ENCODE data around the gene CCDC191. TPM values are rescaled to one million over a fixed set of nuclear protein-coding genes. Genes with fewer than 3 reads are reported as not detected.

CCDC191 gene
- total and polyA plus RNA-seq, 12 donors = 0.60 to 13.1 (median 4.6) TPM

DNA sequence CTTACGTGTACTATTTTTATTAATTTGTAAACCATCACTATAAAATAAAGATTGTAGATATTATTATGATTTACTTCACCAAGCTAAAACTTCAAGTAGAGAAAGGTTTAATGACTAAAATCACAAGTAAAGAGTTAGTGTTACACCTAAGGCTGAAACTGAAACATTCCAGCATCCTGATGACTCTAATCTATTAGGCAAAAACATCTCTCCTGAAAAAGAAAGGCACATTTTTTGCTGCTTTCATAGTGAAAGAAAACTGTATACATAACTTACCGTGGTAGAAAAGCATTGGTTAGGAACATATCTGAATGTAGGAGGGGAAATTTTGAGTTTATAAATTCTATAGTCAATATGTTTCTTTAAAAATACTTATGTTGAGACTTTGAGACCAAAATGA is 35.4 kb downstream of the CCDC191 start:
- DNase-seq = no peak
- Histone ChIP-seq H3K4me1 (replicated peaks in 1 of 2) (no peaks in the 10 kb centered on the region), H3K27me3 (no peaks in the 10 kb centered on the region), H3K36me3 (replicated peaks in 1 of 2) (no peaks in the 10 kb centered on the region), H3K9me3 (replicated peaks in 1 of 3) (no peaks in the 10 kb centered on the region), H3K27ac (no peak overlapping the region), H3K4me3 (no peak overlapping the region)
- intact Hi-C loops (cut with DNase I) = no loop called here
- 91 to 97% (median 94%) methylated on average over 2 of the region's 2 CpGs for WGBS, 4 donors
- TF ChIP-seq CTCF (IDR thresholded peaks at IDR 0.05) = no peak
- TF ChIP-seq POLR2A (IDR thresholded peaks at IDR 0.05) = no peak

- intact Hi-C loops (cut with DNase I) = no loop called here
- Histone ChIP-seq H3K9me3 (replicated peaks in 1 of 3) (no peaks in the 10 kb centered on the region), H3K27ac (no peak overlapping the region), H3K27me3 (no peaks in the 10 kb centered on the region), H3K4me1 (replicated peaks in 1 of 2) (no peaks in the 10 kb centered on the region), H3K4me3 (no peak overlapping the region), H3K36me3 (replicated peaks in 1 of 2) (no peaks in the 10 kb centered on the region)
- TF ChIP-seq POLR2A (IDR thresholded peaks at IDR 0.05) (no peak), CTCF (IDR thresholded peaks at IDR 0.05) (no peak)
- no peak for DNase-seq
- 84 to 97% (median 93%) methylated on average over 2 of the region's 2 CpGs for WGBS, 4 donors
Measured at GRCh38 chr3:114019486-114019885, 36.8 kb downstream of the CCDC191 start.

GRCh38 chr3:114014211-114014610 is 42.1 kb downstream of the CCDC191 start:
- no peaks in the 10 kb centered on the region for H3K4me1 ChIP-seq (replicated peaks in 1 of 2)
- no peak for DNase-seq
- H3K27me3 ChIP-seq = no peaks in the 10 kb centered on the region
- intact Hi-C loops (cut with DNase I) = no loop called here
- peaks cover 0 to 4% (median 0%) of the 10 kb centered on the region in 3 donors for H3K9me3 ChIP-seq (replicated peaks in 1 of 3)
- no peak overlapping the region for H3K4me3 ChIP-seq
- peaks cover 0 to 4% of the 10 kb centered on the region in 2 donors for H3K36me3 ChIP-seq (replicated peaks in 1 of 2)
- TF ChIP-seq POLR2A (IDR thresholded peaks at IDR 0.05) = no peak
- no peak for TF ChIP-seq CTCF (IDR thresholded peaks at IDR 0.05)
- no peak overlapping the region for H3K27ac ChIP-seq
- 88 to 98% (median 93%) methylated on average over 7 of the region's 7 CpGs for WGBS, 4 donors

DNA sequence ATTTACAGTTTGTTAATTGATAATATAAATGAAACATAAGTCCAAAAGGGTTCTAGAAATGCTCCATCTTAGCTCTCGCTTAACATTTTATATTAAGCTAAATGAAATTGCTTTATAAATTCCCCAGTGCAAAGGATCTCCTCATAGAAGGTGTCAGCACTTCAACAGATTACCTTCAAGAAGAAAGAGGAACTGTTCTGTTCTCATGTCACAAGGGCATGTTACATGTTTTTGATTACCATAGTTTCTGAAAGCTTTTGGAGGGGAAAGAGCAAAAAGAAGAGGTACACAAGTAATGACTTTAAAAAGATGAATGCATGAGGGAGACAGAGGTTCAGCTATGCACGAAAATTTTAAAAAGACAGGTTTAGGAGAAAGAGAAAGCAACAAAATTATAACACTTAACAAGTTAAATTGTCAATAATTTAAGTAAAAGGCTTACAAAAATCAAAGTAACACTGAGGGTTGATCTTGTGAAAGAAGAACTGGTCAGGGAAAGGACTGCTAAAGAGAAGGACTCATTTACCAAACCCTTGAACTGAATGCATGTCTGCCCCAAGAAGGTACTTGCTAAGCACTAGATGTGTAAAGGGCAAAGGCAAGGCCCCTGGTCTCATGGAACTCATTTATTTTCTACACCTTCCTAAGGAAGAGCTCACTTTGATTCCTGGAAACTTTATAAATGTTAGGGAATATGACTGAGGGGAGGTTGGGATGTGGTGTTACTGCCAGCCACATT is 45.1 kb downstream of the CCDC191 start:
- TF ChIP-seq POLR2A (IDR thresholded peaks at IDR 0.05) = no peak
- no peak for TF ChIP-seq CTCF (IDR thresholded peaks at IDR 0.05)
- Histone ChIP-seq H3K4me3 (no peak overlapping the region), H3K27ac (no peak overlapping the region), H3K4me1 (replicated peaks in 1 of 2) (no peaks in the 10 kb centered on the region), H3K36me3 (replicated peaks in 1 of 2) (peaks cover 0 to 4% of the 10 kb centered on the region in 2 donors), H3K9me3 (replicated peaks in 1 of 3) (peaks cover 0 to 4% (median 0%) of the 10 kb centered on the region in 3 donors), H3K27me3 (no peaks in the 10 kb centered on the region)
- WGBS, 4 donors = 89 to 95% (median 91%) methylated on average over 2 of the region's 2 CpGs
- intact Hi-C loops (cut with DNase I) = no loop called here
- no peak for DNase-seq
